Daoy (cell line): Measurements from ENCODE around the gene MRRF. TPM values are rescaled to one million over a fixed set of nuclear protein-coding genes. Genes with fewer than 3 reads are reported as not detected.

ENCODE experiments used
- DNase-seq: peaks from one replicate; pipeline ENCODE4 v3.0.0-alpha.2; 2015; ENCODE audit warnings: low read depth
- total RNA-seq: library from RNA; depleted of rRNA; stranded (reverse); fragments of >200 nt; shearing (Covaris generic); gene quantifications from 2 replicates; pipeline ENCODE4 v1.2.3, GENCODE V29; 2014; rRNA removed

The MRRF gene
- total RNA-seq, 1 experiment from 2014 or later = 61.0 TPM

GRCh38 chr9:122380293-122380692 lies 115.6 kb downstream of the MRRF start:
- DNase-seq = no peak

Other genes starting within 250 kb of the MRRF start
- gene TTLL11, start 171.6 kb upstream of the MRRF start, total RNA-seq = 3.5 and 5.6 TPM in 2 replicates
- gene NDUFA8, start 105.1 kb upstream of the MRRF start, total RNA-seq = 56.7 and 74.4 TPM in 2 replicates
- not detected in 2 replicates for gene MORN5, start 105.0 kb upstream of the MRRF start, total RNA-seq
- gene LHX6, start 35.9 kb upstream of the MRRF start, total RNA-seq = 0.69 and 1.5 TPM in 2 replicates
- gene RBM18, start within 50 bp of the MRRF start, total RNA-seq = 21.8 and 22.3 TPM in 2 replicates
- gene PTGS1, start 106.1 kb downstream of the MRRF start, total RNA-seq = 0.51 TPM in 1 of 2 replicates, not detected in the other
- gene OR1J1, start 213.0 kb downstream of the MRRF start, total RNA-seq = not detected in 2 replicates
- gene OR1J2, start 245.9 kb downstream of the MRRF start, total RNA-seq = not detected in 2 replicates